ENCODE data around the gene ADAM23.

The ADAM23 gene

DNA sequence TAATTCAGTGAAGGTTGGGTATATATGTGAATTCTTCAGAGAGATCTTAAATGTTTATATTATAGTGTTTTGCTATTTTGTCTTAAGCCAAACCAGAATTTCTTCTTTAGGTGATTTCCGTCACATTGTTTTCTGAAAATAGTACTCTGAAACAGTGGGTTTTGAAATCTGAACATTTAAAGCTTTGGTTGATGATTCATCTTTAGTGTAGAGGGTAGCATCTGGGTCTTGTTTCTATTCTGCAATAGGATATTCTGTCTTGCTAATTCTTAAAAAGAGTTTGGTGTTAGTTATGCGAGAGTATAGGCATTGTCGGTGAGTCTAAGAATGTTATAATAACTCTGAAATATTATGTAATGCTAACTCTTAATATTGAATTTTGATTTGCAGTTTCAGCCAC is 129.4 kb downstream of the ADAM23 start:
- no peak for DNase-seq

DNA sequence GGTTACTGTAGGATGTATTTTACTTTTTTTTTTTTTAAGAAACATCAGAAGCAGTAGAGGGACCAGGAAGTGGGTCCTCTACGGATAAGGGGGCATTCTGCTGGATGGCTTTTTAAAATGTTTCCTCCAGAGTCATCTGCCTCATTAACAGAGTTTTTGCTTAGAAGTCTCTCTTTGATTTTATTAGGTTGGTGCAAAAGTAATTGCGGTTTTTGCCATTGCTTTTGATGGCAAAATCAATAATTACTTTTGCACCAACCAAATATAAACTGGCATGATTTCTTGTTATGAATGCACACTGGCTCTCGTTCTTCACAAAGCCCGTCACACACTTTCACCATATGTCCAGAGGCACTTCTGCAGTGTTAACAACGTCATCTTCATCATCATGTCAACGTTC is 130.5 kb downstream of the ADAM23 start:
- no peak for DNase-seq

DNA sequence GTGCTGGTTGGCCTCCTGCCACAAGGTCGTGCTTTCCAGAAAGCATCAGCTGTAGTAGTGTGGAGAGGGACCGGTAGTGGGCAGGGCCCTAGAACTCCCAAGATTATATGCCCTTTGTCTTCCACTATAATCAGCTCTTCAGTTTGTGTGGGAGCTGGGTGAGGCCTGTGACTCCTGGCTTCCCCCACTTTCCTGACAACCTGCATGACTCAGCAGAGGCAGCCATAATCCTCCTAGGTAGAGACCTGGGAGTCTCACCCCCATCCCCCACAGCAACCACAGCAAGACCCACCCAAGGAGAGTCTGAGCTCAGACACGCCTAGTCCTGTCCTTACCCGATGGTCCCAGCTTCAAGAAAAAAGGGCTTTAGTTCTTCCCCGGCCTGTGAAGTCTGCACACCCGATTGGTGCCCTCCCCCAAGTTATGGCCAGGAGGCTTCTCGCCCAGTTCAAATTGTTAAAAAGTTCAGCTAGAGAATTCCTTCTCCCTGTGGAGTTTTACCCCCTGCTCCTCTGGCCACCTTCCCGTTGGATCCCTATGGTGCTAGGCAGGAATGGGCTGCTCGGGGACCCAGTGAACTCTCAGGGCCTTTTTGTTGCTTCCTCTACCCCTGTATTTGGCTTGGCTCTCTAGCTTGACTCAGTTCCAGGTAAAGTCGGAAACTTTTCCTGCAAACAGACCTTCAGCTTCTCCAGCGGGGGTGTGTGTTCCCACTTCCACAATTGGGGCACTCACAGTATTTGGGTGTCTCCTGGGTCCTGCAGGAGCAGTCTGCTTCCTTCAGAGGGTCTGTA is 141.2 kb downstream of the ADAM23 start:
- DNase-seq = no peak

DNA sequence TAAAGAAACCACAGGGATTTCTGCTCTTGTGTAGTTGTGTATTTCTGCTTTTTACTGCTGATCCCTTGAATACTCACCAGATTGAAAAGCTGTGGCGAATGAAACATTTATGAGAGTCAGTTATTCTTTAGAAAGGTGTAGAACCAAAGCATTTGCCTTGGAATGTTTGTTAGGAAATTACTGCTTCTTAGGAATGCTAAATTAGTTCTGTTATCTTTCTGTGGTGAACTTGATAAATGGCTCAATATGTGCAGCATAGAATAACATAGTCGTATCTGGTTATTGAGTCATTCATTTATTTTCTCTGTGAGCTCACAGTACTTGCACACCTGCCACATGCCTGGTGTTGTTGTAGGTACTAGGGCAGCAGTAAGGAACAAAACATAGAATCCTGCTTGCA is 142.0 kb downstream of the ADAM23 start:
- no peak for DNase-seq

DNA sequence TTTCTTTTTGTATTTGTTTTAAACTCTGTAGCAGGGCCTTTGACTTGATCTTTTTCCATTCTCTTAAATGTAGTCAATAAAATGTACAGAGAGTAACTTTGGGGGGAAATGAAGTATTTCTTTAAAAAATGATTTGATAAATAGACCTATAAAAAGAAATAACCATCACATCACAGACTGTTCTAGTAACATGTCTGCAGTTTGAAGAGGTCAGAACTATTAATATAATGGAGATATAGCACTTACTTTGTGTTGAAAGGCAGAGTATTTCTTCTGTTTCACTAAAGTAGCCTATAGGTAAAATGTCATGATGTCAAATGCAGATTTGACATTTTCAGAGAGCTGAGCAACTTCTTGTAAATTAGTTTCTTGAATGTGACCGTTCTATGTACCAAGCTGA is 143.3 kb downstream of the ADAM23 start:
- no peak for DNase-seq

DNA sequence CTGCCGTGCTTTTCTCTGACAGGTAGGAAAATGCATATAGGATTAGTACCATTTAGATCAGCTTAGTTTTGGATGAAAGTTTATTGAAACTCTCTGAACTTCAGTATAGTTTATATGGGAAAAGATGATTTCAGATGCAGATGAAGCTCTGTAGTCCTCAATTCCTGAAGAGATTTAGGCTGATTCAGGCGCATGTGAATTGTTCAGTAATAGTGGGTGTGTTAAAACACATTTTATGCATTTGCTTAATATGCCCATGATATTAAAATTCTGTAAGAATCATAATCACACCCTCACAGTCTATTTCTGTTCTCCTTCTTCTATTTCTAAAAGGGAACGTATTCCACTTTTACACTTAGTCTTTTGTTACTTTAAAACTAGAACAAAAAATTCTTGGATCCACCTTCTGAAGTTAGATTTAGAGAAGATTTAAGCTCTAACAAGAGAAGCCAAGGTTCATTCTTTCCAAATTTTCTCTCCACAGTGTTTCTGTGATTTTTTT is 154.4 kb downstream of the ADAM23 start:
- DNase-seq = no peak

DNA sequence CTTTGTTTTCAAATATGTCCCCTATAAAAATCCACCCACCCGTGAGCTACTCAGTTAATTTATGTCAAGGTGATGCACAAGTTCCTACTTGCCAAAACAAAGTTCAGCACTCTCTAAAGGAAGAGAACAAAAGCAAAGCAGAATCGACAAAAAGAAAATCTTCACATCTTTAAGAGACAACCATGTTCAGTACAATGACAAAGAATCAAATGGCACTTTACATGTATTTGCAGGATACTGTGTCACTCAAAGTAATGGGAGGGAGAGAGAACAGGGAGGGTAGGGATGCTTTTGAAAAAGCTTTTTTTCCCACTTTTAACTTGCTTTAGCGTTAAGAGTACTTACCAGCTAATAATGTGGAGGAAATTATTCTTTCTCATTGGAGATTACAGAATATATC is 159.9 kb downstream of the ADAM23 start:
- no peak for DNase-seq

DNA sequence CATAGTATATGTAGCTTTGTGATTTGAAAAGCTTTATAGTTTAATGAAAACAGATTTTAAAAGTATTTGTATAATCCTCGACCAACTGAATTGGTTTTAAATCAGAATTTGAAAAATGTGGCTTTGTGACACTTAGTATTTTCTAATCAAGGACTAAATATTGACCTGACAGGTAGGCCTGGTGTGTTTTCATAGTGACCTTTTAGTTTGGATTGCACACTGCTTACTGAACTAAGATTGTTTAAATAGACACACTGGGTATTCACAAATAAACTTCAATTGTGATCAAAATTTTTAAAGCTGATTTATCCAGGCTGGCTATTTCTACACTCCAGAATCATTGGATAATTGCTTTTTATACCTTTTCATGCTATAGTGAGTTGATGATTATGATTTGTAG is 167.1 kb downstream of the ADAM23 start:
- no peak for DNase-seq

DNA sequence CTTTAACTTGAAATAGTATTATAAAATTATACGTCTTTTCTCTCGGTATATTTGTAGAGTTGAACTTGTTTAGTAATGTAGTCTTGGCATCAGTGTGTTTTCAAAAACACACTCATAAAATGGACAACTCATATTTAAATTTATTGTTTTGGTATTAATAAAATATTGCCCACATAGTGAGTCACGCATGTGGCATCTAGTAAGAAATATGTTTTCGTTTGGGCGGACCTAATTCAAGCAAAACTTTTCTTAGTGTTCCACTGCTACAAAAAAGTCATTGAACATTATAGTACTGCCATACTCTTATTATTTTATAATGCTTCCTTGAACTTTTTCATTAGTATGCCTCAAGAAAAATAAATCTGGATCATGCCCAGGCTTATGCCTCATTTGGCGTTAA is 167.9 kb downstream of the ADAM23 start:
- no peak for DNase-seq

DNA sequence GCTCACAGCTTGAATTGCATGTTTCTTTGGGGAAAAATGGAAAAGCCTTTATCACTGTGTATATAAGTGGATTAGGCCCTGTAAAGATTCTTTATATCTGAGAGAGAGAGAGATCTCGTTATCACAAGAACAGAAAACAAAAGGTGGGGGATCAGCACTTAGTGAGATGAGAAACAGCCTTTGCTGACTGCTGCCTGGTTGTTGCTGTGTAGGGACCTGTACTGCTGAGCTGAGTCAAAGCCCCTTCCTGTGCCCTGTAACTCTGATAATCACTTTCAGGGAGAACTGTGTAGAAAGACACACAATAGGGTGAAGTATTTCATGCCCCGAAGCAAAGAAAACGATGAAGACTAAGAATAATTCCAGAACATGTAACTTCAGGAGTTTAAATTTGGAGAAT is 168.4 kb downstream of the ADAM23 start:
- DNase-seq = no peak

DNA sequence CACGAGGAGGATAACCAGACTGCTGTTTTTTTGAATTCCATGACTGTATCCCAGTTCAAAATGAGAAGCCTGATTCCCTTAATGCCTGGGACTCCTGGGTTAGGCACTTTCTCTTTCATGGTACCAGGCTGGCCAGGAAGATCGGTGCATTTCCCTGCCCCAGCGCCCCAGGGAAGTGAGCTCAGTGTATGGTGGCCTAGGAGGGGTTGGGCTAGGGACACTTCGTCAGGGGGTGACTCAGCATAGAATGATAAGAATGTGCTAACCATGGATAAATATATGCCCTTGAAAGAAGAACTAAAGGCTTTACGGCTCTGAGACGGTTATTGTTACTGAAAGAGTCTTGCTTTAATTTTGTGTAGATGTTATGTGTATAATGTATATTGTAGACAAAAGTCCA is 171.5 kb downstream of the ADAM23 start:
- no peak for DNase-seq

DNA sequence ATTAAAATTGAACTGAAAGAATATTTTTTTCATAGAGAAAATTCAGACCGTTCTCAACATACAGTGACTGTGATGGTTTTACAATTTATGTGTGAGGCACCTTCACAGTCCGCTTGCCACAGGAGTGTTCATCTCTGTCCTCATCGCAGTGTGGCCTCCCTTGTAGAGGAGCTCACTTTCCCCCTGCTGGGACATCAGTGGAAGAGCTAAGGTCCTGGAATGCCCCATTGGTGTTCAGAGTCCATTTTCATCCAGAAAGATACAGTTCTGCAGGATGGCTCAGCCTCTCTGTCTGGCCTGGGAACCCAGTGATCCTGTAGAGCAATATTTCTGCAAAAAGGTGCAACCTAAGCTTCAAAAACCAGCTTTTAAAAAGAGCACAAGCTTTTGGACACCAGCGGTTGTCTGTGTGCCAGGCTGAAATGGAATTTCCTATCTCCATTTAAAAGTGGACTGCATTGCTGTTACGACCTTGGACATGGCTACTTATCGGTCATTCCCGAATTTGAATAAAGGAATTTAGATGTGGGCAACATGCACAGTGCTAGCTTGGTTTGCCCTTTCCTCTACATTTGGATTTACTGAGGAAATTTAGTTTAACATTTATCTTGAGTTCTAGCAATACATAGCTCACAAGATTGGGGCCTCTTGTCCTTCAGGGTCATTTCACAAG is 172.2 kb downstream of the ADAM23 start:
- DNase-seq = no peak

DNA sequence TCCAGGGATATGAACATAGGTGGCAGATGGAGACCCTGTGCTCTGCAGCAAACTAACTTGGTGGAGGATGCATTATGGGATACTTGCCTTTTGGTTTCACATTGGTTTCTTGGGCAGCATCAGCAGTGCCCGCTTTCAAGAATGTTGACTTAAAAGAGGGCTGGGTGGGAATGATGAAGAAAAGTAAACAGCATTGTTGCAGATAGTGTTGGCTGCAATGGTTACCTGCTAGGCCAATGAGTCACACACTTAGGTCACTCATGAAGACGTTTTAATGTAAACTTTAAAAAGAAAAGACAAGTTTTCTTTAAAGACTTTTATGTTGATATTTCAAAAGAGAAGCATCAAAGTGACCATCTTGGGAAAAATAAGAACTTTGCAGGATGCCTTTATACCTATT is 172.8 kb downstream of the ADAM23 start:
- DNase-seq = no peak

DNA sequence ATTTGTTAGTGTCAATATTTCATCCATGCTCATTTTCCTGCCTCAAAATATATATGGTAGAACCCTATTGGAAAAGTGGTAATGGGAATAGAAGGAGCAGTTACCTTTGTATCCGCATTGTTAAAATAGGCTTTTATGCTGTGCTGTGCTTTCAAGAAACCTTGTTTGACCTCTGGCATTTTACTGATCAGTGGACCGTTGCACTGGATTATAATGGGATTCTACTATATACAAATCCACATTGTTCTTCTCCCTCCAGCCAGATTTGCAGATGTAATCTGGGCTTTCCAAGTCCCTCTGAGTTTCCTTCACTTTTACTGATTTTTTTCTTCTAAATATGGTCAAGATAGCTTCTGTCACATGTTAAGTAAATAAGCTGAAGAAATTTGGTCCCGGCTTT is 175.7 kb downstream of the ADAM23 start:
- DNase-seq = no peak

DNA sequence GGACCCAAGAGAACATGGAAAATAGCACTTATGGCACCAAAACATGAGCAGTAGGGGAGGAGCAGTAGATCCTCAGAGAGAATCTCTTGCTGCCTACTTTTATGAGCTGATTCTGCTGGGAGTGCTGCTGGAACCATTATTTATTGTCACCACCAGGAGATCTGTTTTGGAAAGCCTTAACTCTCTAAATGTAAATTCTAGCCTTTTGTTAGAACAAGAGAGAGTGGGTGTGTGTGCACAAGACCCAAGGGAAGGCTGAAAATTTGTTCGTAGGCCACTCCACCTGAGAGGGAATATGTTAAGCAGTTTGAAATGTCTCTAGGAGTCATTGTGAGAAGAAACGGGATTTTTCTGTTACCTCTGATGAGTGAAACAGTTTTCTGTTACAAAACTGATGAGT is 182.8 kb downstream of the ADAM23 start:
- no peak for DNase-seq

DNA sequence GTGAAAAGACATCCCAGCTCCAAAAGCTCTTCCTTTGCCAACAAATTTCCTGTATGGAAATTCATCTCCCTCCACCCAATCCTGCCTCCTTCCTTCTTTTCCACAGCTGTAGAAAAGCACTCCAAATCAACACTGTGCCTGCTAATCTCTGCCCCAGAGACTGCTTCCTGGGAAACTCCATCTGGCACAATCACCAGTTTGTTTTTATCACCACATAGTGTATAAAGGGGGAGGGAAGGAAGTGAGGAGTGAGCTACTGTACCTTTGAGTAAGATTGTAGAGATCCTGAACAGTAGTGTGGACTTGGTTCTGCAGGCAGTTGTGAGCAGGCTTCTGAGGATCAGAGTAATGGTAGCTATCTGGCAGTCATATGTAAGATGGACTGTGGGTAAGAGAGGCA is 184.3 kb downstream of the ADAM23 start:
- no peak for DNase-seq

DNA sequence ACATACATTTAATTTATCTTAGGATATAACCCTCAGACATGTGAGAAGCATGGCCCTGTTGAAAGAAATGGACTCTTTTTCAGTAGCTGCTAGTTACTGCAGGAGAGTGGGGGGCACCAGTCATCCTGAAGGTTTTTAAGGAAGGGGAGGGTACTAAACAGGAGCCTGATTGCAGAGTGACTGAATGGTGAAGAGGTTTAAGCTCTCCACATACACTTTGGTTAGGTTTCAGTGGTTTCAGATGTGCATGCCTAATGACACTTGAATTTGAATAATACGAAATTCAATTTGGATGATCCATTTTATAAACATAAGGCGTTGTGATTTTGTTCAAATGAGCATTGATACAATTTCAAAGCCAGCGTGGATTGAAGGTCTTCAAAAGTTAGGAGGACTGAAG is 188.0 kb downstream of the ADAM23 start:
- DNase-seq = no peak

DNA sequence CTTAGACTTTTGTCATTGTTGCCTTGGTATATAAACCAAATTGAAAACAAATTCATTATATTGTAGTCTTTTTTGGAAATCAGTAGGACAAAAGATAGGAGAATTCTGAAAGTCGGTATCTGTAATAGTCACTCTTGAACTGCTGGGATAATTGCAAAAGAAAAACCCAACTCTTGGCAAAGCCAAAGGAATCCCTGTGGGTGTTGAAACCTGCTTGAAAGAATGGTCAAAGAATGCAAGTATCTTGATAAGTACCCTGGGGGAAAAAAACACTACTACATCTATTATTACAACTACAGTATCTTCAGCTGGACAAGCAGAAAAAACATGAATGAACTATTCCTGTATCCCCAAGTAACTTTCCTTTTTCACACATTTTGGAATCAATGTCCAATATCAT is 191.7 kb downstream of the ADAM23 start:
- DNase-seq = no peak

DNA sequence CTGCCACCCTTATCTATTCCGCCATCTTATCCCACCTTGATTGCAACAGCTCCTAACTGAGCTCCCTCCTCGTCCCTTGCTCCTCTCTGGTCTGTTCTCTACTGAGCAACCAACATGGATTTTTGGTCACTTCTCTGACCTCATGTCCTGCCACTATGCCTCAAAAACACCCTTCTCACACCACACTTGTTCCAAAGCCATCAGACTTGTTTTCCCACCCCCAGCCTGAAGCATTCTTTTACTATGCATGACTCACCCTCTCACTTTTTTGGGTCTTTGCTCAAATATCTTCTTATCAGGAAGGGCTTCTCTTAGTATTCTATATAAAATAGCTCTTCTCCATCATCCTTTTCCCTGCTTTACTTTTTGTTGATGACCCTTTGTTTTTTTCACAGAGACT is 196.3 kb downstream of the ADAM23 start:
- DNase-seq = no peak

DNA sequence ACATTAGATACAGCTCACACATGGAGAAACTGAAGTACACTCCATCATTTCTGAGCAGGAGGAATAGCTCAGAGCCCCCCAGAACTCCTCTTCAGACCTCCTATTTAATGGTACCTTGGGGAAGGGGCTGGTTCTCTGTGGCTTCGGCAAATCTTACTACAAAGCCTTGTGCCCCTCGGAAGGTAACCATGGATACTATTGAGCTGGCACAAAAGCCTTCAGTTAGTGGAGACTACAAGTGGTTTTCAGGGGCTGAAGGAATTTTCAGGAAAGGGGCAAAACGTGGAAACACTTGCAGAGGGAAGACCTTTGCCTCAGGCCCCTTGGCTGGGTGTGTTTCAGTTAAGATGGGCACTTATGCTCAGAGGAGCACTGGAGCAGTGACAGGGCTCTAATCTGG is 197.9 kb downstream of the ADAM23 start:
- no peak for DNase-seq

DNA sequence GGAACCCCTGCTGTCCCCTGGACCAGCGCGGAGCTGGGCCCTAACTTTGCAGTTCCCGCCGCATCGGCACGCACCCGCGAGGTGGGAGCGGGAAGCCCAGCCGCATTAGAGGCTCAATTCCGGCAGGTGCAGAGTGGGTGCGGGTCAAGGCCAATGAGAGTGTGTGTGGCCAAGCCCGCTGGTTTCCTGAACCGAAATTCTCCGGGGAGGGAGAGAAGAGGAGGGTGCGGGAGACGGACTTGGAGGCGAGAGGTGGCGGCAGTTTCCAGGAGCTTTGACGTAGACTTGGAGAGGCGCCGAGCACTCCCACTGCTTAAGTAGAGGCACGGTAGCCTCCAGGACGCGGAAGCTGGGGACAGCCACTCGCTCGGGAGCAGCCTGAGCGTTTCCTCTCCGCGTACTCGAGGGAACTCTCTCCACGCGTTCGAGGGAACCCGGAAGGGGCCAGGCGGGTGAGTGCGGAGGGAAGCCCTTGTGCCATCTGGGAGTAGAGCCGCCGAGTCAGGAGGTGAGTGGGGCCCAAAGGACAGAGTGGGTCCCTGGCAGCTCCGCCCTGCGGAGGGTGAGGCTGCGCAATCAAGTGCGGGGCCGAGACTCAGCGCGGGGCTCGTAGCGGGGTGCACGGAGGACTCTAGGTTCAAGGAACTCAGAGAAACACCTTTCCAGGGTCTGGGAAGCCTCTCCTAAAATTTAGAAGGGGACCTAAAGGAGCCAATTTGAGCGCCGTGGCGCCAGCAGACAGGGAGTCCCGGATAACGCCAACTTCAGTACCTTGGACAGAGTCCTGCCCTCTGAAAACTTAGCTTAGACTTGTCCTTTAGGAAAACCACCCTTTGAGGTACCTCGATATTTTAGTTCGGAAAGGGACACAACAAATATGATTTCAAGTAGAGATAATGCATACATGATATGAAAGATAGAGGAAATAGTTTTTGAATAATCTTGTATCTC is 199.0 kb downstream of the ADAM23 start, which contains the start of gene FAM237A:
FAM237A (plus strand) TSS at position 413 of the 951 bp plus-strand sequence. CDS start 1,750 bp downstream, outside the sequence.
- no peak for DNase-seq

DNA sequence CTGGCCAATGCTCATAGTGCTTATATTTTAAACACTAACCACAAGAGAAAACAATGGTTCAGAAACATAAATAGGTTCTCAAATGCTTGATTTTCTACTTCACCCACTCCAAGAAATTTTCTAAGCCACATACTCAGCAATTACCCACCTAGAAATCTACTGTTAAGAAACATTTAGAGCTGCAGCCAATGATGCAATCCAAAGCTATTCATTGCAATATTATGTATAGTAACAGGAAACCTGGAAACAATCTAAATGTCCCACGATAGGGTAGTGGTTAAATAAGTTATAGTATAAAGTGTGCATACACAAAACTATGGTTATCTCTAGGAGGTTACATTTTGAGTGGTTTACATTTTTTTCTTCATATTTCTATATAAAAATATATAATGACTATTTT is 204.7 kb downstream of the ADAM23 start:
- no peak for DNase-seq

DNA sequence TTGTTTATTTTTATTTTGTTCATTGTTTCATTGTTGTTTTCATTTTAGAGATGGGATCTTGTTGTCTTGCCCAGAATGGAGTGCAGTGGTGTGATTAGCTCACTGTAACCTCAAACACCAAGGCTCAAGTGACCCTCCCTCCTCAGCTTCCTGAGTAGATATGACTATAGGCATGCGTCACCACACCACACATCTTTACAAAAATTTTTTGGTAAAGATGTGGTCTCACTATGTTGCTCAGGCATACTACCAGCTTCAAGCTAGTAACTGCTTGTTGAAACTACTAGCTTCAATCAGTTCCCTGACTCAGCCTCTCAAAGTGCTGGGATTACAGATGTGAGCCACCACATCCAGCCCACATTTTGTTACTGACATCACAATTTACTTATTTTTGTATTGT is 213.8 kb downstream of the ADAM23 start:
- no peak for DNase-seq
